GM18520 (cell line): Measurements from ENCODE around the gene ARSK.
"Not testable (repeated sequence)": the region's sequence is repeated elsewhere in the genome, so short reads cannot be mapped to it uniquely, and the experiment has no call there.

Source experiments
- ATAC-seq: cut with Tn5 transposase; IDR thresholded peaks from one replicate; pipeline ENCODE4 v1.9.1; 2021; ENCODE audit not compliant: unreplicated experiment

The ARSK gene

DNA sequence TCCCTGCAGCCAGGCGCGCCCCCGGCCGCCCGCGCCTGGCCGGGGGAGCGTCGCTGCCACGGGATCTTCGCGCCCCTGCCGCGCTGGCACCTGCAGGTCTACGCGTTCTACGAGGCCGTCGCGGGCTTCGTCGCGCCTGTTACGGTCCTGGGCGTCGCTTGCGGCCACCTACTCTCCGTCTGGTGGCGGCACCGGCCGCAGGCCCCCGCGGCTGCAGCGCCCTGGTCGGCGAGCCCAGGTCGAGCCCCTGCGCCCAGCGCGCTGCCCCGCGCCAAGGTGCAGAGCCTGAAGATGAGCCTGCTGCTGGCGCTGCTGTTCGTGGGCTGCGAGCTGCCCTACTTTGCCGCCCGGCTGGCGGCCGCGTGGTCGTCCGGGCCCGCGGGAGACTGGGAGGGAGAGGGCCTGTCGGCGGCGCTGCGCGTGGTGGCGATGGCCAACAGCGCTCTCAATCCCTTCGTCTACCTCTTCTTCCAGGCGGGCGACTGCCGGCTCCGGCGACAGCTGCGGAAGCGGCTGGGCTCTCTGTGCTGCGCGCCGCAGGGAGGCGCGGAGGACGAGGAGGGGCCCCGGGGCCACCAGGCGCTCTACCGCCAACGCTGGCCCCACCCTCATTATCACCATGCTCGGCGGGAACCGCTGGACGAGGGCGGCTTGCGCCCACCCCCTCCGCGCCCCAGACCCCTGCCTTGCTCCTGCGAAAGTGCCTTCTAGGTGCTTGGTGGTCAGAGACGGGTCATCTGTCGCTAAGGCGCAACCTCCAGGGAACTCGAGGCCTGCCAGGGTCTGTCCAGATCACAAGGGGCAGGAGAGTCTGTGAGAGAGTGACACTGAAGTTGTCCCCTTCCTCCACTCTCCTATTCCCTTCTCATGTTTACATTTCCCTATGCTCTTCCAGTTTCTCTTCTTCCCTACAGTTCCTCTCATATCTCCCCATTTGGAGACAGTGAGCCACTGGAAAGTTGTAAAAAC, 66.3 kb downstream of the ARSK start:
- peak; percentile 22 for ATAC-seq

GRCh38 chr5:95621839-95622629, 67.1 kb downstream of the ARSK start:
- ATAC-seq, result no peak

- no peak for ATAC-seq
Measured at GRCh38 chr5:95623706-95624105, 68.8 kb downstream of the ARSK start.

- no peak for ATAC-seq
Measured at GRCh38 chr5:95624368-95624767, 69.5 kb downstream of the ARSK start.

- no peak for ATAC-seq
Measured at GRCh38 chr5:95626701-95627100, 71.8 kb downstream of the ARSK start.

DNA sequence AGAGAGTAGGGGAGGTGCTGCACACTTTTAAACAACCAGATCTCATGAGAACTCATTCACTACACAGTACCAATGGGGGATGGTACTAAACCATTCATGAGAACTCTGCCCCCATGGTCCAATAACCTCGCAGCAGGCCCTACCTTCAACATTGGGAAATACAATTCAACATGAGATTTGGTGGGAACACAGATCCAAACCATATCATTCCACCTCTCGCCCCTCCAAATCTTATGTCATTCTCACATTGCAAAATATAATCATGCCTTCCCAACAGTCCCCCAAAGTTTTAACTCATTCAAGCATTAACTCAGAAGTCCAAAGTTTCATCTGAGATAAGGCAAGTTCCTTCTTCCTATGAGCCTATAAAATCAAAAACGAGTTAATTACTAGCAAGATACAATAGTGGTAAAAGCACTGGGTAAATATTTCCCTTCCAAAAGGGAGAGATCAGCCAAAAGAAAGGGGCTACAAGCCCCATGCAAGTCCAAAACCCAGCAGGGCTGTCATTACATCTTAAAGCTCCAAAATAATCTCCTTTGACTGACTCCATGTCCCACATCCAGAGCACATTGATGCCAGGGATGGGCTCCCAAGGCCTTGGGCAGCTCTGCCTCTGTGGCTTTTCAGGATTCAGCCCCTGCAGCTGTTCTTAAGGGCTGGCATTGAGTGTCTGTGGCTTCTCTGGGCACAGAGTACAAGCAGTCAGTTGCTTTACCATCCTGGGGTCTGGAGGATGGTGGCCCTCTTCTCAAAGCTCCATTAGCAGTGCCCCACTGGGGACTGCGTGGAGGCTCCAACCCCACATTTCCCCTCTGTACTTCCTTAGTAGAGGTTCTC, 73.3 kb downstream of the ARSK start:
- no peak for ATAC-seq

DNA sequence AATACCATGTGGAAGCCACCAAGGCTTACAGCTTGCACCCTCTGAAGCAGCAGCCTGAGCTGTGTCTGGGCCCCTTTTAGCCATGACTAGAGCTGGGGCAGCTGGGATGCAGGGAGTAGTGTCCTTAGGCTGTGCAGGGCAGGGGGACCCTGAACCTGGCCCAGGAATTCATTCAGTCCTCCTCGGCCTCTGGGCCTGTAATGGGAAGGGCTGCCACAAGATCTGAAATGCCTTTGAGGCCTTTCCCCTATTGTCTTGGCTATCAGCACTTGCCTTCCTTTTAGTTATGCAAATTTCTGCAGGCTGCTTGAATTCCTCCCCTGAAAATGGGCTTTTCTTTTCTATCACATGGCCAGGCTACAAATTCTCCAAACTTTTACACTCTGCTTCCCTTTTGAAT, 74.0 kb downstream of the ARSK start:
- no peak for ATAC-seq

DNA sequence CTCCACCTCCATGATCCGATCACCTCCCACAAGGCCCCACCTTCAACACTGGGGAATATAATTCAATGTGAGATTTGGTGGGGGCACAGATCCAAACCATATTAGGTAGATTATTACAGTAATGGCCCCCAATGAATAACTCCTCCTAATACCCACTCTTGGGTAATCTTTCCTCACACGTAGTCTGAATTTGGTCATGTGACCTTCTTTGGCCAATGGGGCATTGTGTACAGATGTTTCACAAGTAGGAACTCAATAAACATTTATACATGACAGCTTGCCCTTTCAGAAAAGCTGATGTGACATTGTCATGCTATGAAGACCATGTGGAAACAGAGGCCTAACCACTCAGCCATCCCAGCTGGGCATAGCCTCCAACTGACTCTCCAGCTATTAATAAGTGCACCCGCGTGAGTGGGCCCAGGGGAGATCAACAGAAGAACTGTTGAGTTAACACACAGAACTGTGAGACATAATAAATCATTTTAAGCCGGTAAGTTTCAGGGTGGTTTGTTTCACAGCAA, 75.6 kb downstream of the ARSK start:
- no peak for ATAC-seq

- no peak for ATAC-seq
Measured at GRCh38 chr5:95631255-95631958, 76.5 kb downstream of the ARSK start.

GRCh38 chr5:95631991-95632675, 77.2 kb downstream of the ARSK start:
- ATAC-seq, result peak; percentile 92

- ATAC-seq, result not testable (repeated sequence)
Measured at GRCh38 chr5:95632942-95633341, 78.0 kb downstream of the ARSK start.

GRCh38 chr5:95633671-95634070, 78.8 kb downstream of the ARSK start:
- no peak for ATAC-seq

DNA sequence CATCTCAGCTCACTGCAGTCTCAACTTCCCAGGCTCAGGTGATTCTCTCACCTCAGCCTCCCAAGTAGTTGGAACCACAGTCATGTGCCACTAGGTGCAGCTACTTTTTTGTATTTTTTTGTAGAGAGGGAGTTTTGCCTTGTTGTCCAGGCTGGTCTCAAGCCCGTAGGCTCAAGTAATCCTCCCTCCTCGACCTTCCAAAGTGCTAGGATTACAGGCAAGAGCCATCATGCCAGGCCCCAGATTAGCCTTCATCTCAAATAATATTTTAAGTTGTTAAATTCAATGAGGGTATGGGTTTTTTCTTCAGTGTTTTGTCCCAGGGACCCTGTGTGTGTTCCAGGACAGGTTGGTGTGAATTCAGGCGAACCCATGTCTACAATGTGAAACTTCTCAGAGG, 79.2 kb downstream of the ARSK start:
- no peak for ATAC-seq

DNA sequence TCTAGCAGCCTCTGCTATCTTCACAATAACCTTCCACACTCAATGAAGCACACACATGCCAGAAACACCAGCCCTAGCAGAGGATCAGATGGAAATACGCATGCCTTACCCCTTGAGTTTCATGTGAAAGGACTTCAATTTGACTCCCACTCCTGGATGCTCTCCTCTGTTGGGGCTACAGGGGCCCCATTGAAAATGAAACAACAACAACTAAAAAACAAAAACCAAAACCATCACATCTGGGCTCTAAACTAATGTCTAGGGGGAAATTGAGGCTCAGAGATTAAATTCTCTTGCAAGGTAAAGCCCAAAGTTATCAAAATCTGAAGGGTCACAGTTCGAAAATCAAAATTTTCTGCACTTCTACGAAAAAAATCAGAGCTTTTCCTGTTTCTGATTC, 83.7 kb downstream of the ARSK start:
- ATAC-seq, result no peak

GRCh38 chr5:95641741-95642220, 86.9 kb downstream of the ARSK start:
- no peak for ATAC-seq

GRCh38 chr5:95643152-95643551, 88.3 kb downstream of the ARSK start:
- no peak for ATAC-seq

DNA sequence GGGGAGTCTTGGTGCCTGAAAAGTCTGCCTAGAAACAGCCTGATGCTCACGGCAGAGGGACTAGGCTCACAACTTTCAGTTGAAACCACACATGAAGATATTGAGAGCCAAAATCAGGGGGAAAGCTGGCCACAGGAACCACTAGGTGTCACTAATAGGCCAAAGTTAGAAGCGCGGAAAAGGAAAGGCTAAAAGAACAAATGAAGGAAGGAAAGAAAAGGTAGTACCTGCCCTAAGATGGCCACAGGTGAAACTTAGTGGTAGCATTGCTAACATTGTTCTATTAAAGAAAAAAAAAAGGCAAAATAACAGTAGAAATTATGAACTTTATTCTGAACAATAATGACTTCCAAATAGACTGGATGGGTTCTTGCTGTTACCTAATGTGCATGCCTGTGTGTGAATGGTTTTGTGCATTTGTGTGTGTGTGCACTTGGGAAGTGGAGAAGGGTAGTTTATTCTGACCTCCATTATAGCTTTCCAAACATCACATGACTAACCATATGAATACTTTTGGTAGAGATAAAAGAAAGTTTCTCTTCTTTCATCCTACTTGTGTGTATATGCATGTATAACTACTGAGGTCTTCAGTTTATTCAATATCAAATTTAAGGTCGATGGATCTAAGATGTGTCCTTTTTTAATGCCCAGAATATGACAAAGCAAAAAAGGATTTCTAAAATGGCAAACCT, 89.6 kb downstream of the ARSK start:
- ATAC-seq, result no peak

GRCh38 chr5:95646226-95646568, 91.3 kb downstream of the ARSK start:
- not testable (repeated sequence) for ATAC-seq
